Stimulated activated CD8-positive, alpha-beta memory T cell treated with anti-CD3 and anti-CD28 coated beads, Interleukin-15, amount 100 ng/mL, for 1 hour (primary cell): ENCODE data around the gene TRIM3.

Experiments used
- DNase-seq: peaks from one replicate; pipeline ENCODE4 v3.0.0-alpha.2; 2020; ENCODE audit warnings: low read depth

The TRIM3 gene

DNA sequence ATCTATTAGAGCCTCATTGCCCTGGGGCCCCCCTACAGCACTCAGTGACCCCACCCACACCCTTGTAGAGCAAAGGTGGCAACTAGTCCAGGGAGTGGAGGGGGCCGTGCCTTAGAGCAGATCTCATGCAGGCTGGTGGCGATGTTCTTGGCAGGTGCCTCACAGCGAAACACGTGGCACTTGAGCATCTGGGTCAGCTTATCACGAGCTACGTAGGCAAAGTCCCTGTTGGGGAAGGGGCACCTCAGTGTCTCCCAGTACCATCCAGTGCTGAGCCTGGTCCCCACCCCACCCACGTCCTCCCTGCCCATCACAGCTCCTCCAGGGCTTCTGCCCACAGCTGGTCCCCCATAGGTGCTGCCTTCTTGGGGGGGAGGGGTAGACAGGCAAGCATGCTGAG is 72.3 kb downstream of the TRIM3 start:
- DNase-seq, result no peak

DNA sequence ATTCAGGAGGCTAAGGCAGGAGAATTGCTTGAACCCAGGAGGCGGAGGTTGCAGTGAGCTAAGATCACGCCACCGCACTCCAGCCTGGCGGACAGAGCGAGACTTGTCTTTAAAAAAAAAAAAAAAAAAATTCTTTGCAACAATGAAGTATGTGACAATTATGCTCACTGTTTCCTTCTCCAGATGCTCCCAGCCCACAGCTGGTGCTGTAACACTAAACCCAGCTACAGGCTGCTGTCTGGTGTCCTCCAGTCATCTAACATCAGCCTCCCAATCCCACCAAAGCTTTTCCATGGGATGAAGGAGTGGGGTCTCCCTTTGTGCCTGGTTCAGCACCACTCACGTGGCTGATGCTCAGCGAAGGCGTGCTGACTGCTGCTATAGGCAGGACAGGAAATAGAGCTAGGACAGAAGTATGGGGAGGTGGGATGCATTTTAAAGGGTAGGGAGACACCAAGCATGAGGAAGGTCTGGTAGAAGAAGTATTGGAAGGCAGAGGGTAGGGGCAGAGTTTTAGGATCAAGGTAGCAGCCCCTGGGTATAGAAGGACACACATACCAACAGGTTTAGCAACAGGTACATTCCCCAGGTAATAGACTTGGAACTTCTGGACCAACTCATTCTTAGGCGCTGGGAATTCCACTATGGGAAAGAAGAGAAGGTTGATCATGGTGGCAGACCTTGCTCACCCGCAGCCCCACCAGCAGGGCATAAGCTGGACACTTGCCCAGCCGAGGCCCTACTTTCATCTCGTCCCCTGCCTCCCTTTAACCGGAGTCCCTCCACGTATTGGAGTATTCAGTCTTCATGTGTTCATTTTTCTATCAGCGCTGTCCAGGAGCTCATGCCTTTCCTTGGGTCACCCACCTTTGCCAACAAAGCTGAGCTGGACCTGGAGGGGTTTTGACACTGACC is 73.1 kb downstream of the TRIM3 start:
- no peak for DNase-seq
